NCI-H1436 (cell line): ENCODE data around the gene TRPV4.

Source experiments
- DNase-seq: peaks from one replicate; lab custom pipeline; 2025; lab: John Stamatoyannopoulos, UW

The TRPV4 gene

GRCh38 chr12:109827566-109828550 is 5.3 kb downstream of the TRPV4 start:
- DNase-seq = no peak

DNA sequence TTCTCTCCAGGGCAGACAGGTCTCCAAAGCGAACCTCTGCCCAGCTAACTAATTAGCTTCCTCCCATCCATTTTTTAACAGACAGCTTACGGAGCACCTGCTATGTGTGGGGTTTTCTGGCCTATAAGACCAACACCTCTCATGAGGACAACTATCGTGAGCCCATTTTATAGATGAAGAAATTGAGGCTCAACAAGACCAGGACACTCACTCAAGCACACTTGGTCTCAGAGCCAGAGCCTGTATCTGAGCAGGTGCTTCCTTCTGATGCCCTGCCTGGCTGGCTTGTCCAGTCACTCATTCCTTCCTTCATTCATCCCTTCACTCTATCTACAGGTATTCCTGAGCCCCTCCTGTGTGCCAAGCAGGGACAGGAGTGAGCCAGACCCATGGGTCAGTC is 6.1 kb downstream of the TRPV4 start:
- no peak for DNase-seq

GRCh38 chr12:109824731-109825130 is 8.5 kb downstream of the TRPV4 start:
- DNase-seq = no peak

GRCh38 chr12:109822951-109823411 is 10.2 kb downstream of the TRPV4 start:
- DNase-seq = no peak

DNA sequence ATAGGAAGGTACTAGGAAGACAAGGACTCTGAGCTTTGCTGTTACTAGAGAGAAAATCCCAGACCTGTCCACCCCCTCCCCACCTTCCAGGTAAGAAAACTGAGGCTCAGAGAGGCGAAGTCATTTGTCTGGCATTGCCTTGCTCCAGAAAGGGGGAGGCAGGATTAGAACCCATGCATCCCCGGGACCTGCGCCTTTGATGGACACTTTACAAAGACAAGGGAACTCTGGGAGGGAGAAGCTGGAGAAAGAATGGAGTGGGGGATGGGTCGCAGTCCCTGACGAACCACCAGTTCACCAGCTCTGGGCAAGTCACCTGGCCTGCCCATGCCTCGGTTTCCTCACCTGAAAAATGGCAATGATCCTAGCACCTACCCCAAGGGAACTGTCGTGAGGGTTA is 10.8 kb downstream of the TRPV4 start:
- DNase-seq = no peak

DNA sequence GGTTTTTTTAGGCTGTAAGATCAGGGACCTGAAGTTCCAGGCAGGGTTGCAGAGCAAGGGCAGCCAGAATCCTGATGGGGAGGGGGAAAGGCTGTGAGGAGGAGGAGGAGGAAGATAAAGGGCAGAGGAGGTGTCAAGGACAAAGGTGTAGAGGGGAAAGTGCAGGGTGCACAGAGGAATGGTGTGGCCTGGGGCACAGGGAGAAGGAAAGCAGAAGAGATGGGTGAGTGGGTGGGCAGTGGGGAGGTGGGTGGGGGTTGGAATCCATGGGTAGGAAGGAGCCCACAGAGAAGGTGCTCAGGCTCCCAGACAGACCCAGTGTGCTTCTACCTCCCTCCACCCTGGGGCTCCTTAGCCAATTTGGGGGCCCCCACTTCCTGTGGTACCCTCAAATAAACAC is 11.2 kb downstream of the TRPV4 start:
- DNase-seq = no peak

DNA sequence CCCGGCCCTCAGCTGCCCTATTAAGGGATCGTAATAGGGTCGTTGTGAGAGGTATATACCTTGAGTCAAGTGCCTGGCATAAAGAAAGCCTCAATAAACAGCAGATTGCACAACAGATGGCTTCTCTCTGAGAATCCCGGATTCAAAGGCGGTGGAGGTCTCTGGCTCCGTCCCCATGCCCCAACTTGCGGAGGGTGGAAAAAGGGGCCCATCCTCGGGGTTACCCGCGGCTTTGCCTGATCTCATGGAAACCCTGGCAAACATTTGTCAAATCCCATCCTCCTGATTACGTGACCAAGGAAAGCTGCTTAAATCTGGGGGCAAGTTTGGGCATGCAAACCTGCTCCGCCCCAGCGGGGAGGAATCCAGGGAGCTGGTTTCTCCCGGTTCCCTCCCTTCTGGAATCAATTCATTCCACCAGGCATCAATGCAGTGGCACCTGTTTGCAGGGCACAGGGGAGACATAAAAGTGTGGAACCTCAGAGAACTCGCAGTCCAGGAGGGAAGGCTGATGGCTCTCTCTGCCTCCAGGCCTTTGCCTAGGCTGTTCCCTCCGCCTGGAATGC is 12.3 kb downstream of the TRPV4 start:
- DNase-seq = no peak

DNA sequence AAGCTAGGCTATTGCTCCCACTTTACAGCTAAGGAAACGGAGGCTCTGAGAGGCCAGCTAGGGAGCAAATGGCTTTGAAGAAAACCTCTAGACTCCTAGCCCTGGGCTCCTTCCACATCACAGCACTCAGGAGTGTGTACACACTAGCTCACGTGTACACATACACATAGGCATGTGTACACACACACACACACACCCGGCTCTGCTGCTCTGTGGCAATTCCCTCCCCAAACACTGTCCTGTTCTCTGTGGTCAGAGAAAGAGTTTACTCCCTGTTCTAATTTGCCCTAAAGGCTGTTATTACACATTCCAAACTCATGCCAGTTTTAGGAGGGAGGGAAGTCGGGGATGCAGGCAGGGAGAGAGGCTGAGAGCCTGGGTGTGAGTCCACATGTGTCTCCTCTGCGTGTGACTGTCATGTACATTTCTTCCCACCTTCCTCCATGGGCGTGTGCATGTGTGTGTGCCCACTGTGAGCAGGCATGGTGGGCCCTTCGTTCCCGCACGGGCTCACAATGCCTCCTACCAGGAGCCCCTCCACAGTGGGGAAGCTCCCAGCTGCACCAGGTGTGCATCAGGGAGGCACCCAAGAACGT is 14.2 kb downstream of the TRPV4 start:
- no peak for DNase-seq

- no peak for DNase-seq
Measured at GRCh38 chr12:109818253-109818652, 14.9 kb downstream of the TRPV4 start.

DNA sequence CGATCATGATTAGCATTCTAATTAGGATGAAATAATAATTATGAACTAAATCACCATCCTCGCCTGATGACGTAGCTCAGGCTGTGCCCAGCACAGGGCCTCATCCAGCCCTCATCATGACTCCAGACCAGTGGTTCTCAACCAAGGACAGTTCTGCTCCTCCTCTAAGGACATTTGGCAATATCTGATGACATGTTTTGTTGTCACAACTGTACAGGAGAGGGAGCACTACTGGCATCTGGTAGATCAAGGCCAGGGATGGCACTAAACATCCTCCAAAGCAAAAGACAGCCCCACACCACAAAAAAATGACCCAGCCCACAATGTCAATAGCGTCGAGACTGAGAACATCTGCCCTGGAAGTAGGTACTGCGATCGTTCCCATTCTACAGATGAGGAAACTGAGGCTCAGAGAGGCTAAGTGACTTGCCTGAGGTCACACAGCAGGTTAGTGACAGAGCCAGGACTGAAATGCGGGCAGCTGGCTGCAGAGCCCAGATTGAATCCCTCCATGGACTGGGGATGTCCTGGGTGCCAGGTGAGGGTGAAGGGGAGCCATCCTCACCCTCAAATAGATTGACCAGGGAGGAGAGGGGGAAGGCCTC is 15.5 kb downstream of the TRPV4 start:
- DNase-seq = no peak

- no peak for DNase-seq
Measured at GRCh38 chr12:109816870-109817269, 16.3 kb downstream of the TRPV4 start.

DNA sequence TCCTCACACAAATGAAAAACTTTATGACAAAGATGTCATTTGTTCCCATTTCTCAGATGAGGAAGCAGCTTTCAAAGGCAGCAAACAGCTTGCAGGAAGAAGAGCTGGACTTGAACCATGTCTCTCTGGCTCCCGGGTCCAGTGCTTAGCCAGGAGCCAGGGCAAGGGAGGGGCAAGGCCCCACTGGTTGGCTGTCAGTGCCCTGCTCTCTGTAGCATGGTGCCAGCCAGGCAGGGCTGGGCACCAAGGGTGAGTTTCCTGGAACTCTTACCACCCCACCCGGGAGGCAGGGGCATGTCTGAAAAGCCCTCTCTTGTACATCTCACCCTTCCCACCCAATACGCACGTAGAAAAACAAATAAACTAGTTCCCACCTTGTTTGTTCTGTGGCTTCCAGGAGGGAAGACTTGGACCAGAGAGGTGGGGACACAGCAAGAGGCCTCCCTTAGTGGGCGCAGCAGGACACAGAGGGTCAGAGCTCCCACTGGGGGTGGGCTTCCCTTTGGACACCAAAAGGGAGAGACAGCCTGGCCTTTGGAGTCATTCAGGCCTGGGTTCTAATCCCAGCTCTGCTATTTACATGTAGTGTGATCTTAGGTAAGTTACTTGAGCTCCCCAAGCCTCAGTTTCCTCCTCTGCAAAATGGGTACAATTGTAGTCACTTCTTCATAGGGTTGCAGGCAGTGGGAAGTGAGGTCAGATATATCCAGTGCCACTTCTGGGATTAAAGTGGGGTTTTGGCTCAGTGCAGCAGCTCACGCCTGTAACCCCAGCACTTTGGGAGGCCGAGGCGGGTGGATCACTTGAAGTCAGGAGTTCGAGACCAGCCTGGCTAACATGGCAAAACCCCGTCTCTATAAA is 17.2 kb downstream of the TRPV4 start:
- DNase-seq = no peak

DNA sequence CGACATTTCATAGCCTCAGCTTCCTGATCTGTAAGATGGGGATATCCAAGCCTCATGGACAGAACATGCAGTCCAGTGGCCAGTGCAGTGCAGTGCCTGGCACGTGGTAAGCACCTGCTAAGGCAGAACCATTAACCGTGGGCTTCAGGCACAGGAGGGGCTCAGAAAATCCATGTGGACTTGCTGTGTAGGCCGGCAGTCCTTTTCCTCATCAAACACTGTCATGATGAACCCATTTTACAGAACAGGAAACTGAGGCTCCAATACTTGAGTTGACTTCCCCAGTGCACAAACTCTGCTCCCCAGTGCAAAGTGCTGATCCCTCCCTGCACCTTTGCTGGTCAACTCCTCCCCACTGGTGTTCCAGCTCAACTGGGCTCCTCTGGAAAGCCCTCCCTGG is 18.0 kb downstream of the TRPV4 start:
- DNase-seq = no peak

- no peak for DNase-seq
Measured at GRCh38 chr12:109814600-109815150, 18.5 kb downstream of the TRPV4 start.

DNA sequence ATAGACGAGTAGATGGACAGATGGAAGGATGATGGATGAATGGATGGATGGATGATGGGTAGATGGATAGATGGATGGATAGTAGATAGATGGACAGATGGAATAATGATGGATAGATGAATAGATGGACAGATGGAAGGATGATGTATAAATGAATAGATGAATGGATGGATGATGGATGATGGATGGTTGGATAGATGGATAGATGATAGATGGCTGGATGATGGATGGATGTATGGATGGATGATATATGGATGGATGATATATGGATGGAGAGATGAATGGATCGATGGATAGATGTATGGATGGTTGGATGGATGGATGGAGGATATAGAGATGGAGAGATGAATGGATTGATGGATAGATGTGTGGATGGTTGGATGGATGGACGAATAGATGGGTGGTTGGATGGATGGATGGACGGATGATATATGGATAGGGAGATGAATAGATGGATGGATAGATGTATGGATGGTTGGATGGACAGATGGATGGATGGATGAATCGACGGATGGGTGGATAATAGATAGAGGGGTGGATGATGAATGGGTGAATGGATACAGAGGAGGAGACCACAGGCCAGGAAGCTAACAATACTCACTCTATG is 19.3 kb downstream of the TRPV4 start:
- DNase-seq = no peak

GRCh38 chr12:109811624-109811995 is 21.6 kb downstream of the TRPV4 start:
- DNase-seq = no peak

DNA sequence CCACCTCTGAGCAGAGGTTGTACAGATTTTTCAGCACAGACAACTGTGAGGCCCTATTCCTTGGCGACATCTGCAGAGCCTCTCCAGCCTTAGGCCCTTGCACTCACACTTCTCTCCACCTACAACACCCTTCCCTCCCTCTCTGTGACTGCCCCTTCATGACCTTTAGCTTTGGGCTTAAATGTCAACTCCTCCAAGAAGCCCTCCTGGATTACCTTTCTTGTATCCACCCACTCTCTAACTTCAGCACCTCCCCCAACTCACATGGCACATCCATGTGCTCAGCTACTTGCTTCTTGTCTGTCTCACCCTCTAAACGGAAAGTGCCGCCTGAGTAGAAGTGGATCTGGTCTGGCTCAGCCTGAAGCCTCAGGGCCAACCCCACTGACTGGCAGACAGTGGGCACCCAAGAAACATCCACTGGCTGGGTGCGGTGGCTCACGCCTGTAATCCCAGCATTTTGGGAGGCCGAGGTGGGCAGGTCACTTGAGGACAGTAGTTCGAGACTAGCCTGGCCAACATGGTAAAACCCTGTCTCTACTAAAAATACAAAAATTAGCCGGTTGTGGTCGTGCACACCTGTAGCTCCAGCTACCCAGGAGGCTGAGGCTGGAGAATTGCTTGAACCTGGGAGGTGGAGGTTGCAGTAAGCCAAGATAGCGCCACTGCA is 22.1 kb downstream of the TRPV4 start:
- no peak for DNase-seq

- DNase-seq = no peak
Measured at GRCh38 chr12:109808876-109809646, 24.1 kb downstream of the TRPV4 start.

GRCh38 chr12:109807954-109808643 is 25.1 kb downstream of the TRPV4 start:
- no peak for DNase-seq
